ENCODE measurements around the gene IARS2.

IARS2 gene

GRCh38 chr1:220184506-220184905 is 90.6 kb downstream of the IARS2 start:
- Histone ChIP-seq H3K27ac (ENCODE audit: low read length) (no peak overlapping the region), H2AFZ (ENCODE audit: low read length) (no peak overlapping the region)

GRCh38 chr1:220186752-220187151 is 92.8 kb downstream of the IARS2 start:
- TF ChIP-seq EZH2phosphoT487 (IDR thresholded peaks at IDR 0.05; ENCODE audit: low read length) (no peak), EZH2 (optimal IDR thresholded peaks at IDR 0.05; ENCODE audit: low read depth, low read length) (no peak)
- TF ChIP-seq, protein P1, sequence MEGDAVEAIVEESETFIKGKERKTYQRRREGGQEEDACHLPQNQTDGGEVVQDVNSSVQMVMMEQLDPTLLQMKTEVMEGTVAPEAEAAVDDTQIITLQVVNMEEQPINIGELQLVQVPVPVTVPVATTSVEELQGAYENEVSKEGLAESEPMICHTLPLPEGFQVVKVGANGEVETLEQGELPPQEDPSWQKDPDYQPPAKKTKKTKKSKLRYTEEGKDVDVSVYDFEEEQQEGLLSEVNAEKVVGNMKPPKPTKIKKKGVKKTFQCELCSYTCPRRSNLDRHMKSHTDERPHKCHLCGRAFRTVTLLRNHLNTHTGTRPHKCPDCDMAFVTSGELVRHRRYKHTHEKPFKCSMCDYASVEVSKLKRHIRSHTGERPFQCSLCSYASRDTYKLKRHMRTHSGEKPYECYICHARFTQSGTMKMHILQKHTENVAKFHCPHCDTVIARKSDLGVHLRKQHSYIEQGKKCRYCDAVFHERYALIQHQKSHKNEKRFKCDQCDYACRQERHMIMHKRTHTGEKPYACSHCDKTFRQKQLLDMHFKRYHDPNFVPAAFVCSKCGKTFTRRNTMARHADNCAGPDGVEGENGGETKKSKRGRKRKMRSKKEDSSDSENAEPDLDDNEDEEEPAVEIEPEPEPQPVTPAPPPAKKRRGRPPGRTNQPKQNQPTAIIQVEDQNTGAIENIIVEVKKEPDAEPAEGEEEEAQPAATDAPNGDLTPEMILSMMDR (IDR thresholded peaks at IDR 0.05; ENCODE audit: low read length), result no peak
- Histone ChIP-seq H4K20me1 (ENCODE audit: insufficient read depth, low read length) (no peaks in the 10 kb centered on the region), H3K36me3 (replicated peaks; ENCODE audit: insufficient read depth, low read length) (no peaks in the 10 kb centered on the region; the same call in 1 of the 2 replicates)

More at GRCh38 chr1:220184506-220184905, 90.6 kb downstream of the IARS2 start:
- H3K36me3 ChIP-seq (replicated peaks; ENCODE audit: insufficient read depth, low read length), result no peaks in the 10 kb centered on the region; the same call in 1 of the 2 replicates
- no peaks in the 10 kb centered on the region for H3K79me2 ChIP-seq (ENCODE audit: low read length)
- DNase-seq, result no peak
- TF ChIP-seq EZH2phosphoT487 (IDR thresholded peaks at IDR 0.05; ENCODE audit: low read length), result no peak
- TF ChIP-seq EZH2 (optimal IDR thresholded peaks at IDR 0.05; ENCODE audit: low read depth, low read length), result no peak
- TF ChIP-seq, protein P1 (IDR thresholded peaks at IDR 0.05; ENCODE audit: low read length), result no peak
- no peaks in the 10 kb centered on the region for H3K9me2 ChIP-seq (replicated peaks; ENCODE audit: insufficient read depth, low read length)
- H3K4me1 ChIP-seq (ENCODE audit: low read length), result no peaks in the 10 kb centered on the region
- H3K4me3 ChIP-seq (ENCODE audit: low read length), result no peak overlapping the region
- H4K20me1 ChIP-seq (ENCODE audit: insufficient read depth, low read length), result no peaks in the 10 kb centered on the region
- no peaks in the 10 kb centered on the region for H3K27me3 ChIP-seq (replicated peaks; ENCODE audit: insufficient read depth, low read length)
- no peak overlapping the region for H3K4me2 ChIP-seq (ENCODE audit: low read depth, low read length)
- no peaks in the 10 kb centered on the region for H3F3A ChIP-seq (ENCODE audit: insufficient read depth, low read length)
- H3K9me3 ChIP-seq (replicated peaks; ENCODE audit: insufficient read depth, low read length), result no peaks in the 10 kb centered on the region
- no peak overlapping the region for H3K9ac ChIP-seq (ENCODE audit: low read length)

DNA sequence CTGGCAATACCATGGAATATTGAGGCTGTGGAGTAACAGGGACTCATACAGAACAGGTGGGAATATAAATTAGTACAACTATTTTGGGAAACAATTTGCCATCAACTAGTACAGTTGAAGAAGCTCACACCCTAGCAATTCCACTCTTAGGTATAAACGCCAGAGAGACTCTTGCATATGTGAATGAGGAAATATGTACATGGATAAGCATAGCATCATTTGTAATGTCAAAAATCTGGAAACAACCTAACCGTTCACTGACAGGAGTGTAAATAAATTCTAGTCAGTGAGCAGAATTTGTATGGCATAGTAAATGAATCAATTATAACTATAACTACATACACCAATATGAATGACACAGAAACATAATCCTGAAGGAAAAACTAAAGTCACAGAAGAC is 94.6 kb downstream of the IARS2 start:
- no peaks in the 10 kb centered on the region for H4K20me1 ChIP-seq (ENCODE audit: insufficient read depth, low read length)
- no peaks in the 10 kb centered on the region for H3K4me1 ChIP-seq (ENCODE audit: low read length)
- TF ChIP-seq EZH2phosphoT487 (IDR thresholded peaks at IDR 0.05; ENCODE audit: low read length), result no peak
- no peak for TF ChIP-seq EZH2 (optimal IDR thresholded peaks at IDR 0.05; ENCODE audit: low read depth, low read length)
- TF ChIP-seq, protein P1 (IDR thresholded peaks at IDR 0.05; ENCODE audit: low read length), result no peak
- peaks cover under 1% of the 10 kb centered on the region; the same call in 1 of the 2 replicates for H3K36me3 ChIP-seq (replicated peaks; ENCODE audit: insufficient read depth, low read length)
- H3K9me3 ChIP-seq (replicated peaks; ENCODE audit: insufficient read depth, low read length), result no peaks in the 10 kb centered on the region
- H3K9ac ChIP-seq (ENCODE audit: low read length), result no peak overlapping the region
- H3F3A ChIP-seq (ENCODE audit: insufficient read depth, low read length), result no peaks in the 10 kb centered on the region
- no peaks in the 10 kb centered on the region for H3K27me3 ChIP-seq (replicated peaks; ENCODE audit: insufficient read depth, low read length)
- no peak overlapping the region for H3K4me2 ChIP-seq (ENCODE audit: low read depth, low read length)
- H2AFZ ChIP-seq (ENCODE audit: low read length), result no peak overlapping the region
- H3K9me2 ChIP-seq (replicated peaks; ENCODE audit: insufficient read depth, low read length), result no peaks in the 10 kb centered on the region
- no peak overlapping the region for H3K4me3 ChIP-seq (ENCODE audit: low read length)
- H3K27ac ChIP-seq (ENCODE audit: low read length), result no peak overlapping the region
- no peaks in the 10 kb centered on the region for H3K79me2 ChIP-seq (ENCODE audit: low read length)
- no peak for DNase-seq

More at GRCh38 chr1:220186752-220187151, 92.8 kb downstream of the IARS2 start:
- no peaks in the 10 kb centered on the region for H3F3A ChIP-seq (ENCODE audit: insufficient read depth, low read length)
- no peaks in the 10 kb centered on the region for H3K27me3 ChIP-seq (replicated peaks; ENCODE audit: insufficient read depth, low read length)
- H3K9me2 ChIP-seq (replicated peaks; ENCODE audit: insufficient read depth, low read length), result no peaks in the 10 kb centered on the region
- H3K9me3 ChIP-seq (replicated peaks; ENCODE audit: insufficient read depth, low read length), result no peaks in the 10 kb centered on the region
- DNase-seq, result no peak
- H3K27ac ChIP-seq (ENCODE audit: low read length), result no peak overlapping the region
- H3K4me2 ChIP-seq (ENCODE audit: low read depth, low read length), result no peak overlapping the region
- H3K79me2 ChIP-seq (ENCODE audit: low read length), result no peaks in the 10 kb centered on the region
- H3K4me1 ChIP-seq (ENCODE audit: low read length), result no peaks in the 10 kb centered on the region
- no peak overlapping the region for H2AFZ ChIP-seq (ENCODE audit: low read length)
- H3K9ac ChIP-seq (ENCODE audit: low read length), result no peak overlapping the region
- no peak overlapping the region for H3K4me3 ChIP-seq (ENCODE audit: low read length)

All from MM.1S (cell line).